HL-60/S4 treated with phorbol 12-myristate 13-acetate at 8.2 ng/mL for 4 days and 3 days (cell line): ENCODE results near the gene TYW1.
"Not testable (repeated sequence)": the region's sequence is repeated elsewhere in the genome, so short reads cannot be mapped to it uniquely, and the experiment has no call there.

Source experiments
- in situ Hi-C: fragments of 300-500 bp; cut with MboI; formaldehyde crosslinking; loops from 2 replicates; pipeline ENCODE4 v1.15.0; 2022; ENCODE audit warnings: low sequenced_read_pairs

TYW1 gene

GRCh38 chr7:67184912-67185659 is 188.5 kb downstream of the TYW1 start:
- in situ Hi-C loops: not testable (repeated sequence)

- in situ Hi-C loops: not testable (repeated sequence)
Measured at GRCh38 chr7:67185660-67186129, 189.1 kb downstream of the TYW1 start.

GRCh38 chr7:67189160-67189559 is 192.5 kb downstream of the TYW1 start:
- in situ Hi-C loops: not testable (repeated sequence)

- in situ Hi-C loops: not testable (repeated sequence)
Measured at GRCh38 chr7:67189801-67190465, 193.3 kb downstream of the TYW1 start.

GRCh38 chr7:67191002-67191720 is 194.5 kb downstream of the TYW1 start:
- in situ Hi-C loops: not testable (repeated sequence)

GRCh38 chr7:67192123-67192702 is 195.6 kb downstream of the TYW1 start:
- in situ Hi-C loops: not testable (repeated sequence)

- in situ Hi-C loops: not testable (repeated sequence)
Measured at GRCh38 chr7:67192889-67193613, 196.4 kb downstream of the TYW1 start.

- in situ Hi-C loops: not testable (repeated sequence)
Measured at GRCh38 chr7:67196176-67196575, 199.5 kb downstream of the TYW1 start.

- in situ Hi-C loops: not testable (repeated sequence)
Measured at GRCh38 chr7:67198865-67199526, 202.4 kb downstream of the TYW1 start.

- in situ Hi-C loops: not testable (repeated sequence)
Measured at GRCh38 chr7:67205772-67206171, 209.1 kb downstream of the TYW1 start.

- in situ Hi-C loops: no loop called here
Measured at GRCh38 chr7:67206452-67206851, 209.8 kb downstream of the TYW1 start.

GRCh38 chr7:67208656-67209055 is 212.0 kb downstream of the TYW1 start:
- in situ Hi-C loops: not testable (repeated sequence)

GRCh38 chr7:67209256-67209655 is 212.6 kb downstream of the TYW1 start:
- in situ Hi-C loops: no loop called here

- in situ Hi-C loops: no loop called here
Measured at GRCh38 chr7:67210567-67210966, 213.9 kb downstream of the TYW1 start.

GRCh38 chr7:67211650-67212330 is 215.2 kb downstream of the TYW1 start:
- in situ Hi-C loops: not testable (repeated sequence)

GRCh38 chr7:67213038-67213437 is 216.4 kb downstream of the TYW1 start:
- in situ Hi-C loops: not testable (repeated sequence)

- in situ Hi-C loops: not testable (repeated sequence)
Measured at GRCh38 chr7:67223551-67223950, 226.9 kb downstream of the TYW1 start.

GRCh38 chr7:67226340-67226907 is 229.8 kb downstream of the TYW1 start:
- in situ Hi-C loops: not testable (repeated sequence)

- in situ Hi-C loops: not testable (repeated sequence)
Measured at GRCh38 chr7:67226967-67227366, 230.3 kb downstream of the TYW1 start.
